NT2/D1 (cell line): ENCODE results near the gene KIF21B.

Experiments
- SUZ12 ChIP-seq: IDR thresholded peaks from 2 replicates; pipeline ENCODE4 v1.6.1; 2011; ENCODE audit not compliant: insufficient read length, insufficient read depth; ENCODE audit errors: extremely low read depth
- YY1 ChIP-seq: IDR thresholded peaks from 2 replicates; pipeline ENCODE4 v1.6.1; 2011; ENCODE audit not compliant: insufficient read length, insufficient read depth
- ZNF274 ChIP-seq: IDR thresholded peaks from 2 replicates; pipeline ENCODE4 v1.6.1; 2011; ENCODE audit warnings: mild to moderate bottlenecking, low read depth, low read length

DNA sequence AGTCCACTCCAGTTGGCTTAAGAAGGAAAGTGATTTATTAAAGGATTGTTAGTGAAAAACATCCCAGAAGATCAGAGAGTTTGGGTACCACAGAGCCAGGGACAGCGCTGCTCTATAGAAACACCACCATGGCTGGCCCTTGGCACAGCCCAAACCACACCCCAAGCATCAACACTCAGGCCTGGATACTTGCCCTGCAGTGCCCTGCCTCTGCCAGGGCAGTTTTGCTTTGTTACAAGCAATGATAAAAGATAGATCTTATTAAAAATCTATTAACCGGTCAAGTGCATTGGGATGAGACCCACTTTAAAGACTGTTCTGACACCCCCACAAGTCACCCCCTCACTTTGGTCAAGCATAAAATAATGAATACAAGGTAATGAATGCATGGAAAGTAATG lies 56.6 kb downstream of the KIF21B start:
- no peak for TF ChIP-seq YY1
- no peak for TF ChIP-seq ZNF274
- TF ChIP-seq SUZ12 = no peak
